GM12801 (cell line): ENCODE measurements around the gene GCNA.

ENCODE experiments used
- CTCF ChIP-seq: IDR thresholded peaks from one replicate; pipeline ENCODE4 v1.5.1; 2011; ENCODE audit warnings: control low read depth; ENCODE audit not compliant: insufficient read length; ENCODE audit errors: extremely low read depth

The GCNA gene

GRCh38 chrX:71599965-71600364, 21.7 kb downstream of the GCNA start:
- no peak for TF ChIP-seq CTCF

GRCh38 chrX:71603618-71604017, 25.4 kb downstream of the GCNA start:
- TF ChIP-seq CTCF, result no peak

- no peak for TF ChIP-seq CTCF
Observed at GRCh38 chrX:71604141-71604540, 25.9 kb downstream of the GCNA start.

- no peak for TF ChIP-seq CTCF
Observed at GRCh38 chrX:71604796-71605568, 26.7 kb downstream of the GCNA start.

- no peak for TF ChIP-seq CTCF
Observed at GRCh38 chrX:71606536-71607216, 28.4 kb downstream of the GCNA start.

- no peak for TF ChIP-seq CTCF
Observed at GRCh38 chrX:71607488-71607887, 29.3 kb downstream of the GCNA start.

GRCh38 chrX:71609095-71609750, 31.0 kb downstream of the GCNA start:
- no peak for TF ChIP-seq CTCF
